Heart right ventricle (tissue), 16 donors: ENCODE data around the gene TSPAN9. TPM values are rescaled to one million over a fixed set of nuclear protein-coding genes. Genes with fewer than 3 reads are reported as not detected.

Experiments
- ATAC-seq, 8 donors: fragments of 200-7000 bp; cut with Tn5 transposase; one replicate each; pipeline ENCODE4 v1.9.1; 2020; ENCODE audit warnings: mild to moderate bottlenecking in 8 of 8, moderate library complexity in 8 of 8, moderate number of reproducible peaks in 1 of 8
- DNase-seq, 2 donors: peaks; one replicate each; pipeline ENCODE4 v3.0.0-alpha.2; 2020
- H3K27ac ChIP-seq, 10 donors: fragments of 200-600 bp; sonication (generic) in 2 of 10; one replicate each; pipeline versions ENCODE4 v1.5.0 to v1.8.0; 2020 to 2022; ENCODE audit warnings: mild to moderate bottlenecking in 3 of 10
- H3K27me3 ChIP-seq, 7 donors: fragments of 200-600 bp; one replicate each; pipeline ENCODE4 v1.8.0; 2021 to 2022; ENCODE audit warnings: mild to moderate bottlenecking in 2 of 7
- H3K36me3 ChIP-seq, 9 donors: fragments of 200-600 bp; sonication (generic) in 1 of 9; one replicate each; pipeline versions ENCODE4 v1.5.0 to v1.8.0; 2020 to 2022; ENCODE audit warnings: mild to moderate bottlenecking in 2 of 9
- H3K4me1 ChIP-seq, 9 donors: fragments of 200-600 bp; sonication (generic) in 1 of 9; one replicate each; pipeline versions ENCODE4 v1.5.0 to v1.8.0; 2020 to 2022; ENCODE audit warnings: mild to moderate bottlenecking in 4 of 9
- H3K4me3 ChIP-seq, 10 donors: fragments of 200-600 bp; sonication (generic) in 2 of 10; one replicate each; pipeline versions ENCODE4 v1.5.0 to v1.8.0; 2020 to 2022; ENCODE audit warnings: mild to moderate bottlenecking in 7 of 10, moderate library complexity in 2 of 10
- H3K9me3 ChIP-seq, 11 donors: fragments of 200-600 bp in 10 of 11; sonication (generic) in 2 of 11; one replicate each; pipeline versions ENCODE4 v1.5.0 to v1.8.0; 2013 to 2022; ENCODE audit warnings: mild to moderate bottlenecking in 2 of 11, control low read depth in 1 of 11, moderate library complexity in 1 of 11
- CTCF ChIP-seq, 9 donors: fragments of 200-600 bp; sonication (generic) in 2 of 9; IDR thresholded peaks; one replicate each; pipeline versions ENCODE4 v1.5.0 to v1.8.0; 2021 to 2022; ENCODE audit warnings: antibody characterized with exemption in 9 of 9, mild to moderate bottlenecking in 5 of 9, moderate library complexity in 1 of 9
- WGBS, 2 donors: extraction: QIAGEN DNeasy Blood & Tissue Kit; methylation state at CpG; one replicate each; pipeline ENCODE4 v1.1.7; 2013; ENCODE audit warnings: inconsistent platforms in 1 of 2; 5-methylcytosine and 5-hydroxymethylcytosine counted together
- intact Hi-C, 10 donors: fragments of 100-400 bp; cut with DNase I; formaldehyde crosslinking; loops; one replicate each; pipeline versions ENCODE4 v1.11.1 to v1.14.2; 2022
- polyA plus RNA-seq, 2 donors: library from polyadenylated mRNA; stranded (reverse); fragments of 200-250 nt; gene quantifications; one replicate each; pipeline ENCODE4 v1.2.3, GENCODE V29; 2013
- total RNA-seq, 10 donors: library from RNA; stranded (reverse); fragmentation: NEBNext Ultra II Directional in 3 of 10; extraction: Animal tissue kit (Norgen Biotek cat#: 25700) in 3 of 10; gene quantifications; one replicate each; pipeline versions ENCODE4 v1.2.1 to v1.2.4, GENCODE V29; 2021 to 2023
- donor health status: Arrhythmogenic right ventricular cardiomyopathy.
- donor health status: ischemic (EF 13 %, LVEDD 7.1; RV severe dilation, severe dysfunction).
- donor health status: healthy with polysubstance abuse.
- donor health status: DM: no; HTN: yes; CAD: no.
- donor health status: DM: no; HTN: no; CAD: no.
- donor health status: ischemic (EF 25% LVEDD 6.9; RV normal size, moderate dysfunction).
- donor health status: ischemic (EF 25% LVEDD 5.7; RV mildly dilated, moderate dysfunction).
- donor health status: healthy.
- donor health status: DM: yes; HTN: yes; CAD: no.
- donor health status: Ischemic cardiomyopathy.
- donor health status: ischemic (EF 35%, LVEDD 5.7; RV mildly dilated, moderate dysfunction).
- donor health status: nonischemic (EF 11% LVEDD 7.7; RV severe dilation, severe dysfunction).
- donor health status: DM: yes; HTN: yes; CAD: no.
- donor health status: PGD.
- donor health status: ischemic (EF 29% LVEDD 5.4; RV normal size, mild dysfunction).
- donor health status: nonischemic (EF 23%, LVEDD 6.1; RV moderate dilation, normal function).

Gene TSPAN9
- total and polyA plus RNA-seq, 12 donors = 63.0 to 401 (median 251) TPM

GRCh38 chr12:3223601-3224529, 146.7 kb downstream of the TSPAN9 start:
- DNase-seq (no peak), ATAC-seq (no peak)
- H3K9me3 ChIP-seq = peaks cover 0 to 6% (median 0%) of the 10 kb centered on the region in 11 donors
- no peak for TF ChIP-seq CTCF (IDR thresholded peaks at IDR 0.05)
- peaks cover 34 to 93% (median 80%) of the 10 kb centered on the region in 9 donors for H3K4me1 ChIP-seq
- H3K36me3 ChIP-seq = peaks cover 0 to 16% (median 0%) of the 10 kb centered on the region in 9 donors
- H3K27me3 ChIP-seq = no peaks in the 10 kb centered on the region
- no peak overlapping the region for H3K4me3 ChIP-seq
- WGBS, 2 donors = 75 to 76% methylated on average over 18 of the region's 18 CpGs
- peak overlapping the region in 5 of 10 donors; percentile 2 to 89 (median 62) for H3K27ac ChIP-seq
- intact Hi-C loops = loop anchor here in 1 of 10 donors (5.0 kb wide), 1 partner anchor 48 kb away; no protein-coding TSS in a partner anchor

GRCh38 chr12:3224530-3224903, 147.3 kb downstream of the TSPAN9 start:
- H3K4me1 ChIP-seq = peaks cover 28 to 87% (median 73%) of the 10 kb centered on the region in 9 donors
- H3K27me3 ChIP-seq = no peaks in the 10 kb centered on the region
- no peak for ATAC-seq
- 74 to 75% methylated on average over 19 of the region's 19 CpGs for WGBS, 2 donors
- no peak for TF ChIP-seq CTCF (IDR thresholded peaks at IDR 0.05)
- H3K36me3 ChIP-seq = peaks cover 0 to 20% (median 0%) of the 10 kb centered on the region in 9 donors
- intact Hi-C loops = loop anchor here in 1 of 10 donors (5.0 kb wide), 1 partner anchor 48 kb away; no protein-coding TSS in a partner anchor
- DNase-seq = no peak
- H3K27ac ChIP-seq = peak overlapping the region in 7 of 10 donors; percentile 2 to 72 (median 39)
- H3K4me3 ChIP-seq = no peak overlapping the region
- peaks cover 0 to 7% (median 0%) of the 10 kb centered on the region in 11 donors for H3K9me3 ChIP-seq

- ATAC-seq (peak in 6 of 8 donors; percentile 8 to 56 (median 26)), DNase-seq (no peak)
- TF ChIP-seq CTCF (IDR thresholded peaks at IDR 0.05) = no peak
- Histone ChIP-seq H3K27ac (peak overlapping the region in 8 of 10 donors; percentile 6 to 72 (median 43)), H3K4me1 (peaks cover 22 to 84% (median 68%) of the 10 kb centered on the region in 9 donors), H3K4me3 (no peak overlapping the region), H3K27me3 (no peaks in the 10 kb centered on the region), H3K36me3 (peaks cover 0 to 20% (median 0%) of the 10 kb centered on the region in 9 donors), H3K9me3 (peaks cover 0 to 7% (median 0%) of the 10 kb centered on the region in 11 donors)
- WGBS, 2 donors = 61 to 62% methylated on average over 20 of the region's 20 CpGs
- intact Hi-C loops = no loop called here
Observed at GRCh38 chr12:3225154-3225795, 148.1 kb downstream of the TSPAN9 start.

GRCh38 chr12:3225796-3226180, 148.6 kb downstream of the TSPAN9 start:
- Histone ChIP-seq H3K4me3 (no peak overlapping the region), H3K27ac (peak overlapping the region in 6 of 10 donors; percentile 6 to 72 (median 54)), H3K9me3 (peaks cover 0 to 7% (median 0%) of the 10 kb centered on the region in 11 donors), H3K27me3 (no peaks in the 10 kb centered on the region), H3K36me3 (peaks cover 0 to 20% (median 0%) of the 10 kb centered on the region in 9 donors), H3K4me1 (peaks cover 17 to 83% (median 68%) of the 10 kb centered on the region in 9 donors)
- no peak for TF ChIP-seq CTCF (IDR thresholded peaks at IDR 0.05)
- DNase-seq = no peak
- WGBS, 2 donors = 52 to 59% methylated on average over 3 of the region's 3 CpGs
- peak in 1 of 8 donors; percentile 3 for ATAC-seq
- intact Hi-C loops = no loop called here
